Psoas muscle (tissue), 8 donors: ENCODE results near the gene GABPA. TPM values are rescaled to one million over a fixed set of nuclear protein-coding genes. Genes with fewer than 3 reads are reported as not detected.
A peak's percentile ranks its signal among the peaks of the same experiment; 100 is the strongest.

Experiments used
- ATAC-seq, 4 donors: fragments of 200-7000 bp; cut with Tn5 transposase; one replicate each; pipeline ENCODE4 v1.9.1; 2020; ENCODE audit warnings: moderate library complexity in 3 of 4, mild to moderate bottlenecking in 2 of 4
- DNase-seq, 2 donors: peaks; one replicate each; pipeline ENCODE4 v3.0.0-alpha.2; 2020
- H3K27ac ChIP-seq: fragments of 200-600 bp; one replicate; pipeline ENCODE4 v1.8.0; 2022
- H3K27me3 ChIP-seq, 3 donors: fragments of 200-600 bp in 1 of 3; one replicate each; pipeline versions ENCODE4 v1.6.1 to v1.8.0; 2013 to 2022; ENCODE audit warnings: low read length in 2 of 3, mild to moderate bottlenecking in 2 of 3, moderate library complexity in 1 of 3; ENCODE audit not compliant: insufficient read depth in 3 of 3
- H3K36me3 ChIP-seq, 2 donors: fragments of 200-600 bp in 1 of 2; one replicate each; pipeline versions ENCODE4 v1.6.1 to v1.8.0; 2013 to 2022; ENCODE audit warnings: low read depth in 1 of 2, mild to moderate bottlenecking in 1 of 2, moderate library complexity in 1 of 2; ENCODE audit not compliant: insufficient read depth in 1 of 2
- H3K4me1 ChIP-seq: fragments of 200-600 bp; one replicate; pipeline ENCODE4 v1.8.0; 2022
- H3K4me3 ChIP-seq: fragments of 200-600 bp; one replicate; pipeline ENCODE4 v1.8.0; 2022; ENCODE audit warnings: mild to moderate bottlenecking
- H3K9me3 ChIP-seq: fragments of 200-600 bp; one replicate; pipeline ENCODE4 v1.8.0; 2022
- WGBS, 3 donors: extraction: QIAGEN DNeasy Blood & Tissue Kit; methylation state at CpG; one replicate each; pipeline versions ENCODE4 v1.1.6 to v1.1.7; 2013; 5-methylcytosine and 5-hydroxymethylcytosine counted together
- intact Hi-C, 2 donors: fragments of 100-400 bp; cut with DNase I; formaldehyde crosslinking; loops; one replicate each; pipeline versions ENCODE4 v1.11.0 to v1.14.2; 2022
- polyA plus RNA-seq, 3 donors: library from polyadenylated mRNA; stranded (reverse); fragments of 200-250 nt; gene quantifications; one replicate each; pipeline ENCODE4 v1.2.3, GENCODE V29; 2013
- total RNA-seq, 4 donors: library from RNA; stranded (reverse); fragmentation: NEBNext Ultra II Directional in 2 of 4; extraction: Animal tissue kit (Norgen Biotek cat#: 25700) in 2 of 4; gene quantifications; one replicate each; pipeline versions ENCODE4 v1.2.1 to v1.2.4, GENCODE V29; 2021 to 2023
- TF ChIP-seq, protein P1 (sequence below): fragments of 200-600 bp; IDR thresholded peaks from one replicate; pipeline ENCODE4 v1.8.0; 2022; ENCODE audit warnings: antibody characterized with exemption
- donor health status: healthy with polysubstance abuse.
- donor health status: DM: no; HTN: no; CAD: no; lungs with moderate emphysema.
- donor health status: Bipolar disorder and iron deficiency.
- donor health status: healthy.
- donor health status: DM: yes; HTN: yes; CAD: no.
- donor health status: DM: no; HTN: no; CAD: no.
- donor health status: DM: no; HTN: no; CAD: no.
- donor health status: DM: yes; HTN: yes; CAD: no.

Gene GABPA
- total and polyA plus RNA-seq, 7 donors = 5.7 to 22.3 (median 13.1) TPM

- Histone ChIP-seq H3K27ac (peak overlapping the region; percentile 97), H3K9me3 (no peaks in the 10 kb centered on the region), H3K4me1 (peaks cover 45% of the 10 kb centered on the region), H3K4me3 (peak overlapping the region; percentile 93), H3K27me3 (no peaks in the 10 kb centered on the region), H3K36me3 (no peaks in the 10 kb centered on the region)
- peak; percentile 92 to 94 for DNase-seq
- 0 to 1% (median 0%) methylated on average over 18 to 48 of the region's 48 CpGs for WGBS, 3 donors
- TF ChIP-seq, protein P1, sequence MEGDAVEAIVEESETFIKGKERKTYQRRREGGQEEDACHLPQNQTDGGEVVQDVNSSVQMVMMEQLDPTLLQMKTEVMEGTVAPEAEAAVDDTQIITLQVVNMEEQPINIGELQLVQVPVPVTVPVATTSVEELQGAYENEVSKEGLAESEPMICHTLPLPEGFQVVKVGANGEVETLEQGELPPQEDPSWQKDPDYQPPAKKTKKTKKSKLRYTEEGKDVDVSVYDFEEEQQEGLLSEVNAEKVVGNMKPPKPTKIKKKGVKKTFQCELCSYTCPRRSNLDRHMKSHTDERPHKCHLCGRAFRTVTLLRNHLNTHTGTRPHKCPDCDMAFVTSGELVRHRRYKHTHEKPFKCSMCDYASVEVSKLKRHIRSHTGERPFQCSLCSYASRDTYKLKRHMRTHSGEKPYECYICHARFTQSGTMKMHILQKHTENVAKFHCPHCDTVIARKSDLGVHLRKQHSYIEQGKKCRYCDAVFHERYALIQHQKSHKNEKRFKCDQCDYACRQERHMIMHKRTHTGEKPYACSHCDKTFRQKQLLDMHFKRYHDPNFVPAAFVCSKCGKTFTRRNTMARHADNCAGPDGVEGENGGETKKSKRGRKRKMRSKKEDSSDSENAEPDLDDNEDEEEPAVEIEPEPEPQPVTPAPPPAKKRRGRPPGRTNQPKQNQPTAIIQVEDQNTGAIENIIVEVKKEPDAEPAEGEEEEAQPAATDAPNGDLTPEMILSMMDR = no peak
- ATAC-seq = peak; percentile 73 to 78 (median 77)
- intact Hi-C loops = no loop called here
Measured at GRCh38 chr21:25735646-25736597, 1.1 kb downstream of the GABPA start.

- H3K27me3 ChIP-seq = no peaks in the 10 kb centered on the region
- peaks cover 36% of the 10 kb centered on the region for H3K4me1 ChIP-seq
- no peak for ATAC-seq
- no peaks in the 10 kb centered on the region for H3K9me3 ChIP-seq
- 60 to 86% (median 65%) methylated on average over 1 of the region's 1 CpG for WGBS, 3 donors
- intact Hi-C loops = no loop called here
- peaks cover 0 to 2% of the 10 kb centered on the region in 2 donors for H3K36me3 ChIP-seq
- peak overlapping the region; percentile 97 for H3K27ac ChIP-seq
- no peak for DNase-seq
- no peak overlapping the region for H3K4me3 ChIP-seq
- TF ChIP-seq, protein P1 = no peak
Measured at GRCh38 chr21:25737421-25737820, 2.6 kb downstream of the GABPA start.

GRCh38 chr21:25742900-25743299, 8.1 kb downstream of the GABPA start:
- H3K4me1 ChIP-seq = peaks cover 7% of the 10 kb centered on the region
- TF ChIP-seq, protein P1 = no peak
- intact Hi-C loops = no loop called here
- ATAC-seq (no peak), DNase-seq (no peak)
- H3K4me3 ChIP-seq = no peak overlapping the region
- H3K9me3 ChIP-seq = no peaks in the 10 kb centered on the region
- peaks cover 2 to 36% of the 10 kb centered on the region in 2 donors for H3K36me3 ChIP-seq
- WGBS, 3 donors = 95 to 97% (median 97%) methylated on average over 3 of the region's 3 CpGs
- no peak overlapping the region for H3K27ac ChIP-seq
- no peaks in the 10 kb centered on the region for H3K27me3 ChIP-seq

- H3K4me1 ChIP-seq = no peaks in the 10 kb centered on the region
- H3K4me3 ChIP-seq = no peak overlapping the region
- no peaks in the 10 kb centered on the region for H3K27me3 ChIP-seq
- ATAC-seq (no peak), DNase-seq (no peak)
- H3K27ac ChIP-seq = no peak overlapping the region
- TF ChIP-seq, protein P1 = no peak
- 98 to 100% (median 98%) methylated on average over 2 of the region's 2 CpGs for WGBS, 3 donors
- peaks cover 2 to 54% of the 10 kb centered on the region in 2 donors for H3K36me3 ChIP-seq
- intact Hi-C loops = no loop called here
- H3K9me3 ChIP-seq = no peaks in the 10 kb centered on the region
Measured at GRCh38 chr21:25744854-25745253, 10.1 kb downstream of the GABPA start.
